ENCODE results near the gene IL1RAPL1.

IL1RAPL1 gene

GRCh38 chrX:29478336-29479069 lies 891.3 kb downstream of the IL1RAPL1 start:
- FAIRE-seq: no peak
- peak; percentile 6 for DNase-seq (ENCODE audit: insufficient read length, low spot score)
- TF ChIP-seq POLR2A (IDR thresholded peaks at IDR 0.05; ENCODE audit: low read depth, low read length): no peak

GRCh38 chrX:29487214-29487613 lies 900.0 kb downstream of the IL1RAPL1 start:
- FAIRE-seq (no peak), DNase-seq (ENCODE audit: insufficient read length, low spot score) (no peak)
- no peak for TF ChIP-seq POLR2A (IDR thresholded peaks at IDR 0.05; ENCODE audit: low read depth, low read length)

DNA sequence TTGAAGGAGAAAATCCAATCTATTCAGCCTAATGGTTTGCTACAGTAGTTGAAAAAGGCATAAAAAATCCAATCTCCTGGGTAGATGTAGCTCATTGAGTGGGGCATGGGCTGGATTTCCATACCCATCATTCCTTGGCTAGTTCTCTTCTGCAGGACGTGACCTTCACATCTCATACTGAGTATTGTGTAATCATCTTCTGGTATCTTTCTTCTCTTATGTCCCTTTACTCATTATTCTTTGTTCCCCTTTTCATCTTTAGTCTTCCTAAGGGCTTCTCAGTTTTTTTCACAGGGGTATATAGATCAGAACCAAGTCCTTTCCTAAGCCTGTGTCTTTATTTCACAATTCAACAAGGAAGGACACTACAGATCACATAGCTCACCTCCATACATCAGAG lies 900.5 kb downstream of the IL1RAPL1 start:
- no peak for DNase-seq (ENCODE audit: insufficient read length, low spot score)
- no peak for TF ChIP-seq POLR2A (IDR thresholded peaks at IDR 0.05; ENCODE audit: low read depth, low read length)
- FAIRE-seq: no peak

DNA sequence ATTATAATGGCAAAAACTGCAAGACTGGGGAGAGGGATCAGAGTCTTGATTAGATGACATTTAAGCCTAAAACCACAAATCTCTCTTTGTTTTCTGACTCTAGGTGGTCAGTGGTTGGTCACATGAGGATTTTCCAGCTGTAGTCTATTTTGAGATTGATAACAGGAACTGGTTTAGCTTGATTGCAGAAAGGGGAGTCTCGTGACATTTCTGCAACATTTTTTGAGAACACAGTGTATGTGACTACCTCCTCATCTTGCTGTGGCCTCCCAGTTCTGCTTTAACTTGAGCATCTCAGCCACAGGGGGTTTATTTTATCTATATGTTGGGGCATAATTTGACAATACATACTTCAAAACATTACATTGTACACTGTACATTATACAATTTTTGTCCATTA lies 901.7 kb downstream of the IL1RAPL1 start:
- DNase-seq (ENCODE audit: insufficient read length, low spot score): no peak
- no peak for TF ChIP-seq POLR2A (IDR thresholded peaks at IDR 0.05; ENCODE audit: low read depth, low read length)
- no peak for FAIRE-seq

- FAIRE-seq (no peak), DNase-seq (ENCODE audit: insufficient read length, low spot score) (no peak)
- TF ChIP-seq POLR2A (IDR thresholded peaks at IDR 0.05; ENCODE audit: low read depth, low read length): no peak
Measured at GRCh38 chrX:29490606-29491005, 903.4 kb downstream of the IL1RAPL1 start.

DNA sequence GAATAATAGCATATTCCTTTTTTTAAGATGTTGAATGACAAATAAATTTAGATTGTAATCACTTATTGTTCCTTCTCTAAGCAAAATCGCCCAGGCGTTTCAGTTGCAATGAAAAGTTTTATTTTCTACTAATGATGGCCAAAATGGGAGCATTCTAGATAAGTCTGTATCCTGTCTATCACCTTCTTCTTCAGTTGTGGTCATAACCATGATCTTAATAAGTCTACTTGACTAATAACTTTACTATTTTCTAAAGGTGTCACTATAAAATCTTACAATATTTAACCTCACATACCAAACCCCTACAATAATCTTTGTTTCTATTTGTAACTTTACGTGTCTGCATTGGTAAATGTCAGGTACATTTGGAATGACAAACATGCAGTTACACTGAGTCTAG lies 904.4 kb downstream of the IL1RAPL1 start:
- FAIRE-seq (no peak), DNase-seq (ENCODE audit: insufficient read length, low spot score) (no peak)
- TF ChIP-seq POLR2A (IDR thresholded peaks at IDR 0.05; ENCODE audit: low read depth, low read length): no peak

GRCh38 chrX:29496636-29497180 lies 909.5 kb downstream of the IL1RAPL1 start:
- DNase-seq (ENCODE audit: insufficient read length, low spot score) (no peak), FAIRE-seq (no peak)
- TF ChIP-seq POLR2A (IDR thresholded peaks at IDR 0.05; ENCODE audit: low read depth, low read length): no peak

GRCh38 chrX:29506729-29507128 lies 919.5 kb downstream of the IL1RAPL1 start:
- DNase-seq (ENCODE audit: insufficient read length, low spot score) (no peak), FAIRE-seq (no peak)
- TF ChIP-seq POLR2A (IDR thresholded peaks at IDR 0.05; ENCODE audit: low read depth, low read length): no peak

- DNase-seq (ENCODE audit: insufficient read length, low spot score) (no peak), FAIRE-seq (no peak)
- TF ChIP-seq POLR2A (IDR thresholded peaks at IDR 0.05; ENCODE audit: low read depth, low read length): no peak
Measured at GRCh38 chrX:29518100-29518499, 930.9 kb downstream of the IL1RAPL1 start.

DNA sequence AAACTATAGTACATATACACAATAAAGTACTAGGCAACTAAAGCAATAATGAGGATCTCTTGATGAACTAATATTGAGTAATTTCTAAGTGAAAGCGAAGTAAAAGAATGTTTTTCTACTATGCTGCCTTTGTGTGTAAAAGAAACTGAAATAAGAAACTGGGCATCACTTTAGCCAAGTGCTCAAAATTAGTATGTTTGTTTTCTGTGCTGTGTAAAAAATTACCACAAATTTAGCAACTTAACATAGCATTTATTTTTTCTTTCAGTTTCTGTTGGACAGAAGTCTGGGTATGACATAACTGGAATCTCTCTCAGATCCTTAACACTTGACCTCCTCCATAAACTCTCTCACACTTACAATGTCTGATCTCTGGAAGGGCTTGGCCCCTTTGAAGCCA lies 941.0 kb downstream of the IL1RAPL1 start:
- FAIRE-seq (no peak), DNase-seq (ENCODE audit: insufficient read length, low spot score) (no peak)
- TF ChIP-seq POLR2A (IDR thresholded peaks at IDR 0.05; ENCODE audit: low read depth, low read length): no peak

- no peak for FAIRE-seq
- TF ChIP-seq POLR2A (IDR thresholded peaks at IDR 0.05; ENCODE audit: low read depth, low read length): no peak
- DNase-seq (ENCODE audit: insufficient read length, low spot score): no peak
Measured at GRCh38 chrX:29530501-29530900, 943.3 kb downstream of the IL1RAPL1 start.

GRCh38 chrX:29531336-29531735 lies 944.1 kb downstream of the IL1RAPL1 start:
- no peak for DNase-seq (ENCODE audit: insufficient read length, low spot score)
- FAIRE-seq: no peak
- no peak for TF ChIP-seq POLR2A (IDR thresholded peaks at IDR 0.05; ENCODE audit: low read depth, low read length)

GRCh38 chrX:29535212-29536162 lies 948.2 kb downstream of the IL1RAPL1 start:
- DNase-seq (ENCODE audit: insufficient read length, low spot score) (no peak), FAIRE-seq (no peak)
- no peak for TF ChIP-seq POLR2A (IDR thresholded peaks at IDR 0.05; ENCODE audit: low read depth, low read length)

- DNase-seq (ENCODE audit: insufficient read length, low spot score): no peak
- no peak for TF ChIP-seq POLR2A (IDR thresholded peaks at IDR 0.05; ENCODE audit: low read depth, low read length)
- FAIRE-seq: no peak
Measured at GRCh38 chrX:29541038-29541437, 953.8 kb downstream of the IL1RAPL1 start.

Data from H54 (cell line).